ENCODE results near the gene GIMAP6. TPM values are rescaled to one million over a fixed set of nuclear protein-coding genes. Genes with fewer than 3 reads are reported as not detected.

GIMAP6 gene
- polyA plus RNA-seq, 2 of the 4 experiments (the other 2 are of a cell fraction), result not detected

- Histone ChIP-seq H3K4me1 (no peaks in the 10 kb centered on the region), H3K4me3 (no peak overlapping the region), H3K27ac (no peak overlapping the region), H3K9me3 (no peaks in the 10 kb centered on the region), H3K4me2 (no peak overlapping the region)
- ChIA-PET CTCF (no interaction called here), POLR2A (no interaction called here)
- TF ChIP-seq ZC3H11A (IDR thresholded peaks at IDR 0.05), result no peak
- DNase-seq (ENCODE audit: low read depth in 1 of 2, low spot score in 1 of 2) (no peak), ATAC-seq (no peak), FAIRE-seq (no peak)
- 19% methylated on average over 6 of the region's 6 CpGs for WGBS (ENCODE audit: missing lambda C conversion rate)
These were observed 13.3 kb upstream of the GIMAP6 start for GRCh38 chr7:150645259-150646020.

GRCh38 chr7:150642926-150643325 is 10.7 kb upstream of the GIMAP6 start:
- Histone ChIP-seq H3K9me3 (0 out of 3 replicates have a peak, but pooled peaks cover 3% of the 10 kb centered on the region), H3K4me1 (no peaks in the 10 kb centered on the region), H3K27ac (no peak overlapping the region), H3K4me3 (no peak overlapping the region), H3K4me2 (no peak overlapping the region)
- no peak for DNase-seq (ENCODE audit: low read depth in 1 of 2, low spot score in 1 of 2)
- no peak for FAIRE-seq
- ChIA-PET CTCF (no interaction called here), POLR2A (no interaction called here)
- TF ChIP-seq MYC (IDR thresholded peaks at IDR 0.05; ENCODE audit: borderline replicate concordance, low read length) (no peak), BHLHE40 (IDR thresholded peaks at IDR 0.05; ENCODE audit: low read depth, low read length) (no peak), NFE2L2 (conservative IDR thresholded peaks at IDR 0.05; ENCODE audit: low read length) (no peak), GATA3 (IDR thresholded peaks at IDR 0.05; ENCODE audit: borderline replicate concordance) (no peak), MAZ (IDR thresholded peaks at IDR 0.05; ENCODE audit: borderline replicate concordance, low read depth, low read length) (no peak), USF2 (IDR thresholded peaks at IDR 0.05) (no peak), RFX5 (IDR thresholded peaks at IDR 0.05) (no peak), RCOR1 (IDR thresholded peaks at IDR 0.05; ENCODE audit: low read depth, low read length) (no peak), SREBF2 (IDR thresholded peaks at IDR 0.05) (no peak), CTCF (IDR thresholded peaks at IDR 0.05) (no peak), HES2 (IDR thresholded peaks at IDR 0.05) (no peak), HOXB13 (CRISPR knock-in tag; IDR thresholded peaks at IDR 0.05; ENCODE audit: low read depth) (no peak), FOXS1 (CRISPR knock-in tag; IDR thresholded peaks at IDR 0.05) (no peak), POLR2AphosphoS2 (conservative IDR thresholded peaks at IDR 0.05; ENCODE audit: low read length) (no peak), ZFP36 (IDR thresholded peaks at IDR 0.05; ENCODE audit: borderline replicate concordance, partially characterized antibody) (no peak), HOXB5 (CRISPR knock-in tag; IDR thresholded peaks at IDR 0.05) (no peak)
- WGBS (ENCODE audit: missing lambda C conversion rate), result 1% methylated on average over 5 of the region's 5 CpGs
- ATAC-seq, result no peak

GRCh38 chr7:150641854-150642253 is 9.7 kb upstream of the GIMAP6 start:
- FAIRE-seq, result no peak
- ATAC-seq, result no peak
- POLR2A ChIA-PET, result no interaction called here
- no peak for TF ChIP-seq ZC3H11A (IDR thresholded peaks at IDR 0.05)
- no peak for TF ChIP-seq FOSL2 (IDR thresholded peaks at IDR 0.05)
- TF ChIP-seq FOSL2 (CRISPR knock-in tag; IDR thresholded peaks at IDR 0.05), result no peak
- no peak for TF ChIP-seq BCL3 (IDR thresholded peaks at IDR 0.05)
- no peak for TF ChIP-seq USF2 (IDR thresholded peaks at IDR 0.05)
- no peak for TF ChIP-seq RAD21 (conservative IDR thresholded peaks at IDR 0.05 in 1 of 2, IDR thresholded peaks at IDR 0.05 in 1 of 2)
- no peak for TF ChIP-seq KDM1A (IDR thresholded peaks at IDR 0.05; ENCODE audit: low read depth)
- no peak for TF ChIP-seq CHD4 (IDR thresholded peaks at IDR 0.05; ENCODE audit: borderline replicate concordance)
- no peak for TF ChIP-seq SREBF2 (IDR thresholded peaks at IDR 0.05)
- TF ChIP-seq MAX (IDR thresholded peaks at IDR 0.05), result no peak
- TF ChIP-seq CBX2 (IDR thresholded peaks at IDR 0.05; ENCODE audit: borderline replicate concordance, low read depth), result no peak
- TF ChIP-seq KDM5A (IDR thresholded peaks at IDR 0.05), result no peak
- TF ChIP-seq PHF8 (IDR thresholded peaks at IDR 0.05; ENCODE audit: borderline replicate concordance, low read depth), result no peak
- no peak for TF ChIP-seq CTCF (IDR thresholded peaks at IDR 0.05)

More at GRCh38 chr7:150641854-150642253, 9.7 kb upstream of the GIMAP6 start:
- no peak for DNase-seq (ENCODE audit: low read depth in 1 of 2, low spot score in 1 of 2)
- Histone ChIP-seq H3K4me2 (no peak overlapping the region), H3K4me1 (no peaks in the 10 kb centered on the region), H3K27ac (no peak overlapping the region), H3K4me3 (no peak overlapping the region), H3K9me3 (0 out of 3 replicates have a peak, but pooled peaks cover 3% of the 10 kb centered on the region)
- CTCF ChIA-PET, result no interaction called here
